Jurkat, Clone E6-1 (cell line): Measurements from ENCODE around the gene GLUL.
"Not testable (repeated sequence)": the region's sequence is repeated elsewhere in the genome, so short reads cannot be mapped to it uniquely, and the experiment has no call there.

Experiments used
- DNase-seq: peaks from one replicate; pipeline ENCODE4 v3.0.0-alpha.2; 2011; ENCODE audit warnings: low read depth, low spot score
- H3K4me3 ChIP-seq: 2 replicates; pipeline ENCODE4 v1.5.1; 2011; ENCODE audit warnings: mild to moderate bottlenecking, low read length, control low read depth, moderate library complexity

The GLUL gene

DNA sequence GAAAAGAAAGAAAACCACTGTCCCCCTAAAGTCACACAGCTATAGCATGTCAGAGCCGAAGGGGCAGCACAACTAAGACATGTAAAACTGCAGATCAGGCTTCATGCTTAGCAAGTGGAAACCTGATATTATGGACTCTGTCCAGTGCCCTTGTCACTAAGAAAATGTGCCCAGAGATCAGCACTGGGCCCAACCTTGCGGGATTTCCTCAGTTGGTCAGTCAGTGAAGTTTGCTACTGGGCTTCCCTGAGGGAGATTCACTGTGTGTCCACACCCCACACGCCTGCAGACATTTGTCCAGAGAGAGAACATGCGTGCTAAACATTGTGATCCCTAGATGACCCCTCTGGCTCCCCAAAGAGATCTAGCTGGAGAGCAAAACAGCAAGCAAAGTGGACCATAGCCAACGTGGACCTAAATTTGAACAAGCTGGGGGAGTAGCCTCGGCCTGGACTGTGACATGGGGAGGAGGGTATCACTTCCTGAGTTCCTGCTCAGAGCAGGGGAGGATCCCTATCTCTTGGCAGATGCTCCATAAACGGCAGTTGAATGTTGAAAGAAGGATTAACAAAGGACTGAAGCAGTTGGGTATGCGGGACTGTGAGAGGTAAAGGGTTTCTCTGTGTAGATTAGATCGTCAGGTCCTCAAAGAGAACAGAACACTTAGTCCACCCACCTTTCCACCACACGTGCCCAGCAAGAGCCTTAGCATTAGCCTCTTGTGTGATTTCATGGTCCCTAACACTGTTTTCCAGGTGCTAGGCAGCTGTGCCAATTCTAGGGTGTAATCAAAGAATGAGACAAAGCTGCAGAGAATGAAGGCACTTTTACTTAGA lies 53.6 kb downstream of the GLUL start:
- H3K4me3 ChIP-seq: no peak overlapping the region
- no peak for DNase-seq

GRCh38 chr1:182335771-182336566 lies 55.6 kb downstream of the GLUL start:
- no peak for DNase-seq
- no peak overlapping the region for H3K4me3 ChIP-seq

DNA sequence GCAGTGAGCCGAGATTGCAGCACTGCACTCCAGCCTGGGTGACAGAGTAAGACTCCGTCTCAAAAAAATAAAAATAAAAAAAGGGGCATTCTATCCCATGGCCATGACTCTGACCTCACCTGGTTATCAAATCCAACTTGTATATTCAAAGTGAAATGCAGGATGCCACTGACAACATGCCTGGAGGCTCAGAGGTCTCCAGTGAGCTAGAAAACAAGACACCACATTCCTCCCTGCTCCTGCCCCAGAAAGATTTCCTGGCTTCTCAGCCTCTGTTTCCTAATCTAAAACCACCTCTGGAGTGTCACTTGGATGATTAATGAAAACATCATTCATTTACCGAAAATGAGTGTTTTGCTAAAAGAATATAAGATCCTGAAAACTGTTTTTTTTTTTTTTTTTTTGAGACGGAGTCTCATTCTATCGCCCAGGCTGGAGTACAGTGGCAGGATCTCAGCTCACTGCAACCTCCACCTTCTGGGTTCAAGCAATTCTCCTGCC lies 58.5 kb downstream of the GLUL start:
- DNase-seq, H3K4me3 ChIP-seq: not testable (repeated sequence)

DNA sequence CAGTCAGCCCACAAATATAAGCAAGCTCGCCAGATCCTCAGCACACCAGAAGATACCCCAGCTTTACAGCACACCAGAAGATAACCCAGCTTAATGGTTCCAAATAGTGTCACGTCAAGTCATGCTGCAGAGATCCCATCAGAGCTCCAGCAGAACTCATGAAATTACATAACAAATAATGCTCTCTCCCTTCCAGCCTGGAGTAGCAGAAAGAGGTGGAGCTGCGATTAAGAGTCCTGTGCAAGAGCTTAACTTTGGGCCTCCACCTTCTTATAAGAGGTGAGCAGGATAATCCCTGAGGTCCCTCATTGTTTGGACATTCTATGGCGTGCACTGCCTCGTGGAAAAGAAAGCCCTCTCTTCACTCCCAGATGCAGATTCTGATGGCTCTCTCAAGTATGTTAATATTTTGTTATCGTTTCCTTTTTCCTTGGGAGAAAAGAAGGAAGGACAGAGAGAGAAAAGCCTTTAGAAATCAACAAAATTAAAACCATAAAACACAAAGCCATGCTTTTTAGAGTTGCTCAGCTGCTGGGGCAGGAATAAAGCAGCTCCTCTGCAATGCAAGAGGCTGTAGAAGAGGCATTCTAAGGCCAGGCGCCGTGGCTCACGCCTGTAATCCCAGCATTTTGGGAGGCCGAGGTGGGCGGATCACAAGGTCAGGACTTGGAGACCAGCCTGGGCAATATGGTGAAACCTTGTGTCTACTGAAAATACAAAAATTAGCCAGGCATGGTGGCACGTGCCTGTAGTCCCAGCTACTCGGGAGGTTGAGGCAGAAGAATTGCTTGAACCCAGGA lies 59.1 kb downstream of the GLUL start:
- DNase-seq: no peak

More for the DNA sequence above, 59.1 kb downstream of the GLUL start:
- H3K4me3 ChIP-seq: no peak overlapping the region
